Keratinocyte (primary cell): ENCODE measurements around the gene CCDC77. TPM values are rescaled to one million over a fixed set of nuclear protein-coding genes. Genes with fewer than 3 reads are reported as not detected.
A peak's percentile ranks its signal among the peaks of the same experiment; 100 is the strongest.

ENCODE experiments used
- DNase-seq: peaks from one replicate; pipeline ENCODE4 v3.0.0-alpha.2; 2011; ENCODE audit warnings: low read depth, missing footprints, low spot score
- FAIRE-seq: peaks from 2 replicates; lab custom pipeline; 2011; peaks lifted over from hg19 to GRCh38; lab: Jason Lieb, UNC
- H2AFZ ChIP-seq: 2 replicates; pipeline ENCODE4 v1.6.0; 2012; ENCODE audit warnings: low read length, control low read depth, inconsistent platforms; ENCODE audit not compliant: control insufficient read depth
- H3K27ac ChIP-seq: 2 replicates; pipeline ENCODE4 v1.5.1; 2011; ENCODE audit warnings: low read length; ENCODE audit not compliant: control insufficient read depth, insufficient read depth
- H3K27me3 ChIP-seq: 3 replicates; pipeline ENCODE4 v1.6.0; 2011; ENCODE audit warnings: low read length; ENCODE audit not compliant: control insufficient read depth, insufficient read depth; ENCODE audit errors: extremely low read depth
- H3K36me3 ChIP-seq, 2 experiments: 2 replicates in 1 of 2; 3 replicates in 1 of 2; pipeline ENCODE4 v1.5.1; 2011; ENCODE audit warnings: low read length in 2 of 2, mild to moderate bottlenecking in 1 of 2; ENCODE audit not compliant: control insufficient read depth in 2 of 2, insufficient read depth in 2 of 2; ENCODE audit errors: extremely low read depth in 1 of 2
- H3K4me1 ChIP-seq: 3 replicates; pipeline ENCODE4 v1.5.1; 2011; ENCODE audit warnings: low read length; ENCODE audit not compliant: control insufficient read depth, insufficient read depth; ENCODE audit errors: extremely low read depth
- H3K4me2 ChIP-seq: 3 replicates; pipeline ENCODE4 v1.6.0; 2011; ENCODE audit warnings: low read depth, low read length; ENCODE audit not compliant: control insufficient read depth, insufficient read depth; ENCODE audit errors: extremely low read depth
- H3K4me3 ChIP-seq, 3 experiments: fragments of 200-600 bp in 1 of 3; sonication (generic) in 1 of 3; 2 replicates in 2 of 3; 3 replicates in 1 of 3; pipeline ENCODE4 v1.5.1; 2011 to 2016; ENCODE audit warnings: low read length in 3 of 3, mild to moderate bottlenecking in 3 of 3, control low read depth in 2 of 3, inconsistent platforms in 1 of 3, low read depth in 1 of 3, mixed read lengths in 1 of 3, mixed run types in 1 of 3, moderate library complexity in 1 of 3; ENCODE audit not compliant: control insufficient read depth in 2 of 3, insufficient read depth in 2 of 3; ENCODE audit errors: extremely low read depth in 1 of 3
- H3K79me2 ChIP-seq: 2 replicates; pipeline ENCODE4 v1.6.0; 2012; ENCODE audit warnings: low read length; ENCODE audit not compliant: control insufficient read depth, insufficient read depth
- H3K9ac ChIP-seq: 3 replicates; pipeline ENCODE4 v1.6.0; 2011; ENCODE audit warnings: low read length; ENCODE audit not compliant: control insufficient read depth, insufficient read depth; ENCODE audit errors: extremely low read depth
- H3K9me1 ChIP-seq: 3 replicates; pipeline ENCODE4 v1.6.0; 2011; ENCODE audit warnings: low read length; ENCODE audit not compliant: control insufficient read depth, insufficient read depth; ENCODE audit errors: extremely low read depth
- H3K9me3 ChIP-seq: 2 replicates; pipeline ENCODE4 v1.5.1; 2012; ENCODE audit warnings: low read depth, low read length; ENCODE audit not compliant: control insufficient read depth
- H4K20me1 ChIP-seq: 3 replicates; pipeline ENCODE4 v1.6.0; 2011; ENCODE audit warnings: low read length; ENCODE audit not compliant: control insufficient read depth, insufficient read depth; ENCODE audit errors: extremely low read depth
- EZH2 ChIP-seq: IDR thresholded peaks from one replicate; pipeline ENCODE4 v1.6.1; 2012; ENCODE audit warnings: inconsistent platforms, mild to moderate bottlenecking, low read length, moderate library complexity
- dilution Hi-C: fragments of 300-500 bp; cut with MboI; formaldehyde crosslinking; loops from one replicate; pipeline ENCODE4 v1.7.0; 2020; ENCODE audit warnings: low sequenced_read_pairs; ENCODE audit not compliant: extremely low pct_ligation_motif_present
- polyA plus RNA-seq, 5 experiments: library from polyadenylated mRNA; depleted of rRNA in 3 of 5; stranded (reverse) in 3 of 5; stranded (forward) in 1 of 5; unstranded in 1 of 5; fragments of >200 nt; gene quantifications; 1 replicate in 1 of 5; 2 replicates in 3 of 5; 3 replicates in 1 of 5; pipeline versions ENCODE4 v1.2.1 to v1.2.3, GENCODE V29; 2011 to 2012; ENCODE audit warnings: missing spikeins in 2 of 5, low read depth in 1 of 5, low replicate concordance in 1 of 5
- TF ChIP-seq, protein P1 (sequence below), 3 experiments: IDR thresholded peaks in 1 of 3; conservative IDR thresholded peaks in 1 of 3; optimal IDR thresholded peaks in 1 of 3; 2 replicates in 2 of 3; 3 replicates in 1 of 3; pipeline versions ENCODE3 to v1.5.1; 2011; ENCODE audit warnings: low read length in 3 of 3, mild to moderate bottlenecking in 3 of 3, moderate library complexity in 2 of 3, control low read depth in 1 of 3, inconsistent platforms in 1 of 3; ENCODE audit not compliant: insufficient read depth in 2 of 3; ENCODE audit errors: extremely low read depth in 1 of 3

Gene CCDC77
- polyA plus RNA-seq, 1 donor (not counting 4 experiments of a cell fraction or from before 2014, with no cell fraction given): 8.3 TPM

GRCh38 chr12:460261-461230 lies 59.1 kb downstream of the CCDC77 start:
- H3K4me1 ChIP-seq: peaks cover 12% of the 10 kb centered on the region
- no peaks in the 10 kb centered on the region for H3K27me3 ChIP-seq
- peak overlapping the region; percentile 56 to 62 (median 60) for H3K4me3 ChIP-seq
- dilution Hi-C loops: no loop called here
- TF ChIP-seq EZH2: no peak
- TF ChIP-seq, protein P1, sequence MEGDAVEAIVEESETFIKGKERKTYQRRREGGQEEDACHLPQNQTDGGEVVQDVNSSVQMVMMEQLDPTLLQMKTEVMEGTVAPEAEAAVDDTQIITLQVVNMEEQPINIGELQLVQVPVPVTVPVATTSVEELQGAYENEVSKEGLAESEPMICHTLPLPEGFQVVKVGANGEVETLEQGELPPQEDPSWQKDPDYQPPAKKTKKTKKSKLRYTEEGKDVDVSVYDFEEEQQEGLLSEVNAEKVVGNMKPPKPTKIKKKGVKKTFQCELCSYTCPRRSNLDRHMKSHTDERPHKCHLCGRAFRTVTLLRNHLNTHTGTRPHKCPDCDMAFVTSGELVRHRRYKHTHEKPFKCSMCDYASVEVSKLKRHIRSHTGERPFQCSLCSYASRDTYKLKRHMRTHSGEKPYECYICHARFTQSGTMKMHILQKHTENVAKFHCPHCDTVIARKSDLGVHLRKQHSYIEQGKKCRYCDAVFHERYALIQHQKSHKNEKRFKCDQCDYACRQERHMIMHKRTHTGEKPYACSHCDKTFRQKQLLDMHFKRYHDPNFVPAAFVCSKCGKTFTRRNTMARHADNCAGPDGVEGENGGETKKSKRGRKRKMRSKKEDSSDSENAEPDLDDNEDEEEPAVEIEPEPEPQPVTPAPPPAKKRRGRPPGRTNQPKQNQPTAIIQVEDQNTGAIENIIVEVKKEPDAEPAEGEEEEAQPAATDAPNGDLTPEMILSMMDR (optimal IDR thresholded peaks at IDR 0.05 in 1 of 3, IDR thresholded peaks at IDR 0.05 in 1 of 3, conservative IDR thresholded peaks at IDR 0.05 in 1 of 3; ENCODE audit: extremely low read depth in 1 of 3, insufficient read depth in 2 of 3, low read length in 3 of 3): no peak
- H3K9me3 ChIP-seq: no peaks in the 10 kb centered on the region
- peaks cover 0 to 2% of the 10 kb centered on the region in 2 experiments for H3K36me3 ChIP-seq
- no peaks in the 10 kb centered on the region for H3K9me1 ChIP-seq
- H3K4me2 ChIP-seq: peak overlapping the region; percentile 73
- no peaks in the 10 kb centered on the region for H4K20me1 ChIP-seq
- DNase-seq (no peak), FAIRE-seq (no peak)
- H3K27ac ChIP-seq: no peak overlapping the region
- H3K9ac ChIP-seq: peak overlapping the region; percentile 53
- H3K79me2 ChIP-seq: no peaks in the 10 kb centered on the region
- H2AFZ ChIP-seq: no peak overlapping the region

DNA sequence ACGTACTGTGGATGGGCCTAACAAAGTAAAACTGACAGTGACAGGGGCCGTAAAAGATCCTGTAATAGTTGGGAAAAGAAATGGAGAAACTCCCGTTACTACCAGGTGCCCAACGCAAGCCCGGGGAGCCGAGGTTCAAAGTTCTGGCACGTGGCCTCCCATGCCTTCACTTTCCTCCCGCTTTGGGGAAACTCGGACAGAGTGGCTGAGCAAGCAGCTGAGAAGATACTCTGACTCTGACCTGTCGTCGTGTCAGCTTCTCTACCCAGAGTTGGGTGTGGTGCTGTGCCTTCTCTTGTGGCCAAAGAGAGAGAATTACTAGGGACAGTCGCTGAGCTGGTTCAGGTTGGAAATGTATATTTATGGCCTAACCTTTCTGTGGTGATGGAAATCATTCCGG lies 60.0 kb downstream of the CCDC77 start:
- Histone ChIP-seq H3K4me3 (peak overlapping the region in 2 of 3 experiments; percentile 56 to 62), H3K4me1 (peaks cover 12% of the 10 kb centered on the region), H2AFZ (no peak overlapping the region), H3K9ac (peak overlapping the region; percentile 7), H3K4me2 (peak overlapping the region; percentile 73), H3K36me3 (peaks cover 0 to 2% of the 10 kb centered on the region in 2 experiments), H3K27me3 (no peaks in the 10 kb centered on the region), H3K27ac (no peak overlapping the region), H4K20me1 (no peaks in the 10 kb centered on the region), H3K79me2 (no peaks in the 10 kb centered on the region), H3K9me1 (no peaks in the 10 kb centered on the region), H3K9me3 (no peaks in the 10 kb centered on the region)
- TF ChIP-seq EZH2: no peak
- TF ChIP-seq, protein P1 (optimal IDR thresholded peaks at IDR 0.05 in 1 of 3, IDR thresholded peaks at IDR 0.05 in 1 of 3, conservative IDR thresholded peaks at IDR 0.05 in 1 of 3; ENCODE audit: extremely low read depth in 1 of 3, insufficient read depth in 2 of 3, low read length in 3 of 3): no peak
- FAIRE-seq (no peak), DNase-seq (no peak)
- dilution Hi-C loops: no loop called here
